ENCODE results near the gene TNIP2.

DNA sequence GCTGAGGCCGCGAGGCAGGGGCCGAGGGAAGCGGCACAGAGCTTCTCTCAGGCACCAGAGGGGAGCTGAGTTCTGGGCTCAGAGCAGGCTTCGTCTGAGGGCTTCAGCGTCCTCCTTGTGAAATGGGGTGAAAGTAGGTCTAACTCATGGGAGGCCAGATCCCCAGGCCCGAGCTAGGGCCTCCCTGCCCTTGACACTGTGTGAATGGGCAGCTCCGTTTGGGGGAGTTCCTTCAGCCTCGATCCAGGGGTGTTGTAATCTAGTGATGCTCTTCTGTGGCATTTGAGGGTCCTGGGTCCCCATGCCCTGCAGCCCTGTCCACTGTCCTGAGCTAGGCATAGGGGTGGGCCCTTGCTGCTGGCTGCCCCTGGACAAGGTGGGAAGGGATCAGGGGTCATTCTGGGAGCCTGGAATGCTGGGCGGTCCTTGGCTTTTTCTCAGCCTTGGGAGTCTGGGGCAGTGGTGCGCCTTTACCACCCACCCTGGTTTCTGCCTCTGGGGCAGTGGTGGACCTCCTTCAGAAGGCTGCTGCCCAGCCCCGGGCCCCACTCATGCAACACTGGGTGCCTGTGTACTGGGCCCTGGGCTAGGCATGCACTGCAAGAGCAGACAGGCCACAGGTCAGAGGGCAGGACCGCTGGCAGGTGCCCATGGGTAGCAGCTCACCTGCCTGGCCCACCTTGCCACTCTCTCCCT lies 40.9 kb upstream of the TNIP2 start:
- TF ChIP-seq CTCF (IDR thresholded peaks at IDR 0.05; ENCODE audit: control extremely low read depth in 1 of 3, insufficient read depth in 1 of 3, low read depth in 1 of 3, low read length in 3 of 3), result no peak
- TF ChIP-seq FOSL1 (IDR thresholded peaks at IDR 0.05; ENCODE audit: insufficient read depth, low read depth, low read length), result no peak
- TF ChIP-seq RAD21 (IDR thresholded peaks at IDR 0.05 in 1 of 2, conservative IDR thresholded peaks at IDR 0.05 in 1 of 2; ENCODE audit: low read depth in 2 of 2, low read length in 2 of 2), result no peak
- no peak for TF ChIP-seq ZNF274 (IDR thresholded peaks at IDR 0.05; ENCODE audit: borderline replicate concordance, extremely low read depth, low read length)
- no peak for TF ChIP-seq POLR2AphosphoS5 (IDR thresholded peaks at IDR 0.05; ENCODE audit: low read depth, low read length)
- TF ChIP-seq EGR1 (IDR thresholded peaks at IDR 0.05; ENCODE audit: borderline replicate concordance, low read depth, low read length), result no peak
- TF ChIP-seq EP300 (IDR thresholded peaks at IDR 0.05; ENCODE audit: borderline replicate concordance in 1 of 2, low read depth in 2 of 2, low read length in 2 of 2), result no peak
- no peak for TF ChIP-seq EZH2 (IDR thresholded peaks at IDR 0.05; ENCODE audit: low read depth, low read length, severe bottlenecking)
- no peak for TF ChIP-seq CREB1 (IDR thresholded peaks at IDR 0.05)
- TF ChIP-seq SIRT6 (IDR thresholded peaks at IDR 0.05; ENCODE audit: low read length), result no peak
